ENCODE data around the gene ANKRD13D.
A peak's percentile ranks its signal among the peaks of the same experiment; 100 is the strongest.

The ANKRD13D gene

GRCh38 chr11:67345247-67345919 is 56.3 kb downstream of the ANKRD13D start:
- H3K4me3 ChIP-seq (ENCODE audit: low read depth, low read length) = no peak overlapping the region
- no peak for TF ChIP-seq CTCF (IDR thresholded peaks at IDR 0.05; ENCODE audit: low read depth, low read length)

- H3K4me3 ChIP-seq (ENCODE audit: low read depth, low read length) = no peak overlapping the region
- peak; percentile 76 for TF ChIP-seq CTCF (IDR thresholded peaks at IDR 0.05; ENCODE audit: low read depth, low read length)
Observed at GRCh38 chr11:67345920-67346819, 57.1 kb downstream of the ANKRD13D start.

GRCh38 chr11:67347964-67348749 is 59.1 kb downstream of the ANKRD13D start:
- H3K4me3 ChIP-seq (ENCODE audit: low read depth, low read length) = no peak overlapping the region
- no peak for TF ChIP-seq CTCF (IDR thresholded peaks at IDR 0.05; ENCODE audit: low read depth, low read length)

- TF ChIP-seq CTCF (IDR thresholded peaks at IDR 0.05; ENCODE audit: low read depth, low read length) = no peak
- H3K4me3 ChIP-seq (ENCODE audit: low read depth, low read length) = no peak overlapping the region
Observed at GRCh38 chr11:67349036-67349435, 59.9 kb downstream of the ANKRD13D start.

- no peak overlapping the region for H3K4me3 ChIP-seq (ENCODE audit: low read depth, low read length)
- TF ChIP-seq CTCF (IDR thresholded peaks at IDR 0.05; ENCODE audit: low read depth, low read length) = no peak
Observed at GRCh38 chr11:67349457-67349856, 60.4 kb downstream of the ANKRD13D start.

- H3K4me3 ChIP-seq (ENCODE audit: low read depth, low read length) = no peak overlapping the region
- no peak for TF ChIP-seq CTCF (IDR thresholded peaks at IDR 0.05; ENCODE audit: low read depth, low read length)
Observed at GRCh38 chr11:67349928-67350465, 60.9 kb downstream of the ANKRD13D start.
